ENCODE data around the gene ZDHHC14. TPM values are rescaled to one million over a fixed set of nuclear protein-coding genes. Genes with fewer than 3 reads are reported as not detected.

ZDHHC14 gene
- total and polyA plus RNA-seq, 2 experiments from 2014 or later = 3.0 to 7.4 TPM

GRCh38 chr6:157659536-157660271, 278.7 kb downstream of the ZDHHC14 start:
- peaks cover 2% of the 10 kb centered on the region for H3K27me3 Mint-ChIP-seq (ENCODE audit: insufficient read depth, low read depth, poor library complexity)
- H3K27ac ChIP-seq (ENCODE audit: low read depth) = no peak overlapping the region
- DNase-seq (ENCODE audit: low spot score) (no peak), ATAC-seq (no peak)
- no peak overlapping the region for H3K4me2 ChIP-seq
- no peaks in the 10 kb centered on the region for H3F3A ChIP-seq (replicated peaks; ENCODE audit: low read depth)
- peaks cover 3% of the 10 kb centered on the region; the same call in 1 of the 2 replicates for H3K4me1 ChIP-seq (ENCODE audit: insufficient read depth)
- peaks cover 9% of the 10 kb centered on the region for H3K4me1 Mint-ChIP-seq
- H3K9me3 Mint-ChIP-seq = no peaks in the 10 kb centered on the region; the same call in 2 of the 3 replicates
- H4K20me1 ChIP-seq (replicated peaks; ENCODE audit: insufficient read depth) = no peaks in the 10 kb centered on the region
- H3K36me3 ChIP-seq (ENCODE audit: insufficient read depth) = no peaks in the 10 kb centered on the region
- no peak overlapping the region for H2AFZ ChIP-seq
- no peak overlapping the region for H3K4me3 Mint-ChIP-seq
- H3K27ac Mint-ChIP-seq = no peak overlapping the region
- TF ChIP-seq JUNB (IDR thresholded peaks at IDR 0.05; ENCODE audit: unreplicated experiment) (no peak), EZH2phosphoT487 (IDR thresholded peaks at IDR 0.05; ENCODE audit: unreplicated experiment) (no peak), ZNF331 (CRISPR knock-in tag; IDR thresholded peaks at IDR 0.05; ENCODE audit: low read depth) (no peak), EZH2 (IDR thresholded peaks at IDR 0.05; ENCODE audit: low read depth, unreplicated experiment) (no peak), CTCF (conservative IDR thresholded peaks at IDR 0.05; ENCODE audit: low read depth in 2 of 2) (no peak), CREB1 (CRISPR knock-in tag; IDR thresholded peaks at IDR 0.05; ENCODE audit: low read depth) (no peak), ETS1 (IDR thresholded peaks at IDR 0.05) (no peak), POLR2AphosphoS5 (IDR thresholded peaks at IDR 0.05; ENCODE audit: low read depth) (no peak), ZNF462 (CRISPR knock-in tag; IDR thresholded peaks at IDR 0.05) (no peak)
- no peaks in the 10 kb centered on the region; the same call in 2 of the 3 replicates for H3K36me3 Mint-ChIP-seq (ENCODE audit: low read depth)
- no peak overlapping the region for H3K4me3 ChIP-seq
- no peaks in the 10 kb centered on the region for H3K27me3 ChIP-seq (ENCODE audit: insufficient read depth)
- no peaks in the 10 kb centered on the region for H3K79me2 ChIP-seq (replicated peaks; ENCODE audit: insufficient read depth)
- H3K9me2 ChIP-seq (ENCODE audit: insufficient read depth) = no peaks in the 10 kb centered on the region
